NCI-H748 (cell line): ENCODE measurements around the gene FGFR2.
"Not testable (repeated sequence)": the region's sequence is repeated elsewhere in the genome, so short reads cannot be mapped to it uniquely, and the experiment has no call there.

Experiments used
- DNase-seq: peaks from one replicate; lab custom pipeline; 2025; ENCODE audit not compliant: unreplicated experiment; lab: John Stamatoyannopoulos, UW

Gene FGFR2

GRCh38 chr10:121525251-121526134 is 72.8 kb downstream of the FGFR2 start:
- no peak for DNase-seq

GRCh38 chr10:121524157-121524817 is 74.0 kb downstream of the FGFR2 start:
- no peak for DNase-seq

DNA sequence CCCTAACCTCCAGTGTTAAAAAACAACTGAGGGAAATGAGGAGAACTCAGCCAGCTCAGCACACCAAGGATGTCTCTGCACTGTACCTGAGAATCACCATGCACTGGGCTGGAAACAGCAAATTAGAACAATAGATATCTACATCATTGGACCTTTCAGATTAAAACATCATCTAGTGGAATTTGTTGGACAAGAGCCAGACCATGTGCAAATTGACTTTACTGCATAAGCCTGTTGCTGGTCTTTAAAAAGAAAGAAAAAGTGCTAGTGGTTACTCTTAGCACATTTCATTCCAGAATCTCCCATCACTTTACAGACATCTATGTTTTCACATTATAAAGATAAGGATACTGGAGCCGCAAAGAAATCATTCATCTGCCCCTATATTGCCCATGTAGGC is 75.4 kb downstream of the FGFR2 start:
- no peak for DNase-seq

DNA sequence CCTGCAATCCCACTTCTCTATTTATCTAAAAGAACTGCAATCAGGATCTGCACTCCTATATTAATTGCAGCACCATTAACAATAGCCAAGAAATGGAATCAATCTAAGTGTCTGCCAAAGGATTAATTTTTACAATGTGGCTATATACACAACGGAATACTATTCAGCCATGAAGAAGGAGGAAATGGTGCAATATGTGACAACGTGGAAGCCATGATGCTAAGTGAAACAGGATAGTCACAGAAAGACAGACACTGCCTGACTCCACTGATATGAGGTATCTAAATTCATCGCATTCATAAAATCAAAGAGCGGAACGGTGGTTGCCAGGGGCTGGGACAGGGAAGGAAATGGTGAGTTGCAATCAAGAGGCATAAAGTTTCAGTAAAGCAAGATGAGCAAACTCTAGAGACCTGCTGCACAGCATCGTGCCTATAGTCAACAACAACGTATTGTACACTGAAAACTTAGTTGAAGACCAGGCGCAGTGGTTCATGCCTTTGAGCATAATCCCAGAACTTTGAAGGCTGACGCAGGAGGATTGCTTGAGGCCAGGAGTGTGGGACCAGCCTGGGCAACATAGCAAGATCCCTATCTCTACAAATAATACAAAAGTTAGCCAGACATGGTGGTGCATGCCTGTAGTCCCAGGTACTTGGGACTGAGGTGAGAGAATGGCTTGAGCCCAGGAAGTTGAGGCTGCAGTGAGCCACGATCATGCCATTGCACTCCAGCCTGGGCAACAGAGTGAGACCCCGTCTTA is 76.3 kb downstream of the FGFR2 start:
- DNase-seq: no peak

DNA sequence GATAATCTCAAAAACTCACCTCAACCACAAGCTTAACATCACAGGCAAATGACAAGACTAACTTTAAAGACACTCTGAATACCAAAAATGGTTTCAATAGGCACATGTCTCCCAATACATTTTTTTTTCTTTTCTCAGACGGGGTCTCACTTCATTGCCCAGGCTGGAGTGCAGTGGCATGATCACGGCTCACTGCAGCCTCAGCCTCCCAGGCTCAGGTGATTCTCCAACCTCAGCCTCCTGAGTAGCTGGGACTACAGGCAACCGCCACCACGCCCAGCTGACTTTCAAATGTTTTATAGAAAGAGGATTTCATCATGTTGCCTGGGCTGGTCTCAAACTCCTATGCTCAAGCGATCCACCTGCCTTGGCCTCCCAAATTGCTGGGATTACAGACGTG is 77.7 kb downstream of the FGFR2 start:
- DNase-seq: not testable (repeated sequence)

DNA sequence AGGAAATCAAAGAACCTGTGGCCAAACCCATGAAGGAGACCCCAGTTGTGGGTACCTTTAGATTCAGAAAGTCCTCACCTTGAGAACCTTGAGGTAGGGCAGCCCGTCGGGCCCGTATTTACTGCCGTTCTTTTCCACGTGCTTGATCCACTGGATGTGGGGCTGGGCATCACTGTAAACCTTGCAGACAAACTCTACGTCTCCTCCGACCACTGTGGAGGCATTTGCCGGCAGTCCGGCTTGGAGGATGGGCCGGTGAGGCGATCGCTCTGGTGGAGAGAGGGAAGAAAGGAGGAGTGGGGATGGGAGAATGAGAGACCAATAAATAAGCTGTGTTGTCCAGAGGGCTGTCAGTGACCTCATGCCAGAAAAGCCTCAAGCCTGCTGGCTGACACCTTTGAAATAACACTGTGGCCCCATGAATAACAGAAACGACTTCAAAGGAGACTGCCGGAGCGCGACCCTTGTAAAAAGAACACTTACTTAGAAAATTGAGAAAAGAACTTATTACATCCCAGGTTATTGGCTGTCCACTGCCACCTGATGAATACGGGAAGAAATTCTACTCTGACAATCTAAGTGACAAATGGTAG is 78.2 kb downstream of the FGFR2 start:
- no peak for DNase-seq

DNA sequence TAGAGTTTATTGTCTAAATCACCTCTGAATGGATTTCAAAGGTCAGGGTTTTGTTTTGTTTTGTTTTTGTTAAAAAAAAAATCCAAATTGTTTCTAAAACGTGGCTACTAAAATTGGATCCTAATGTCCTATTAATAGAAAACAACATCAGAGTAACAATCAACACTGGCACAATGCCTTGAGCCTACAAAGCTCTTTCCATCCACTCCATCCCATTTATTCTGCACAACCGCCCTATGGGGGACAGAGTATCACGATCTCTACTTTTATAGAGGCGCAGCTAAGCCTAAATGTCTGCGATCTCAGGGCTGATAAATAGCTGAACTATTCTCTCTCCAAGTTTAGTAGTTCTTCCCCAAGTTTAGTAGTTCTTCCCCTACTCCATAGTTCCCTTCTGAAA is 78.8 kb downstream of the FGFR2 start:
- no peak for DNase-seq

DNA sequence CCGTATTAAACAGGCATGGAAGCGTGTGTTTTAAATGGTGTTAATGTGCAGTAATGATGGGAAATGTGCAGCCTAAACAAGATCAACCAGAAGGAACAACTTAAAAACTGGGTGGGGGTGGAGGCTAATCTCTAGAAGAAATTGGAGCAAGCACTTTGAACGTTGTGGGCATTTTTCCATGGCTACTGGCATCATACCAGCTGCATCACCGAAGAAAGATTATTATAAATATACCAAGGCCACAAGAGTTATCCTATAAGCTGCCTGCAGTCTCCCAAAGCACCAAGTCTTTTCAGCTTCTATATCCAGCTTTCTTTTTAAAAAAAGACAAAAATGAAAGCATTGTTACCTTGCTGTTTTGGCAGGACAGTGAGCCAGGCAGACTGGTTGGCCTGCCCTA is 79.9 kb downstream of the FGFR2 start:
- no peak for DNase-seq

DNA sequence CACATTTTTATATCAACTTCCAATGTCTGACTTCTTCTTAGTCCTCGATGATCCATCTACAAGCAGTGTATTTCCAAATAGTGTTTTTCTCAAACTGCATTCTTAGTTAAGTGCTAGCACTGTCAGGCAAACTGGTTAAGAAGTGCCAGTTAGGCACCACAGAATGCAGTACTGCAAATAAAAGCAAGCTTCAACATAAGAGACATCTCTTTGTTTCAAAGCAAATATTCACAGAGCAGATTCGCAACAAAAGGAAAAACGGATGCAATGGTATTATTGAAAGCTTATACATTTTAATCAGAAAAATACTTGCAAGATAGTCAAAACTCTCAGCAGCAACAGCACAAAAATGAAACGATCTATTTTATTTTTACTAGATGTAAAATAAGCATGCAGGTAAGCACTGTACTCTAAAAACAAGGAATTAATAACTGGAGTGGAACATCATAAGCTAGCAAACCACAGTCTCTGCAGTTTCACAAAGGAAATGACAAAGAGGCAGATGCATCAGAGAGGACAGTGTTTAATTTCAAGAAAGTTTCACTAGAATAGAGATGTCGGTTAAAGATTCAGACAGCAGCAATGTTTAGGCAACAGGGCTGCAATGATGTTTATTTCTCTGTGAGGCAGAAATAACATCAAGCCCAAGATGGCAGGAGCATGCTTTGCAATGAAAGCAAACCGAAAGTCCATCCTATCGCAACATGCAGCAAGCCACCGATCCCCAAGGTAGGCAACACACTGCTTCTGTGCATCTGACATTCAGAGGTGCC is 82.0 kb downstream of the FGFR2 start:
- no peak for DNase-seq

GRCh38 chr10:121514141-121514865 is 83.9 kb downstream of the FGFR2 start:
- DNase-seq: no peak

DNA sequence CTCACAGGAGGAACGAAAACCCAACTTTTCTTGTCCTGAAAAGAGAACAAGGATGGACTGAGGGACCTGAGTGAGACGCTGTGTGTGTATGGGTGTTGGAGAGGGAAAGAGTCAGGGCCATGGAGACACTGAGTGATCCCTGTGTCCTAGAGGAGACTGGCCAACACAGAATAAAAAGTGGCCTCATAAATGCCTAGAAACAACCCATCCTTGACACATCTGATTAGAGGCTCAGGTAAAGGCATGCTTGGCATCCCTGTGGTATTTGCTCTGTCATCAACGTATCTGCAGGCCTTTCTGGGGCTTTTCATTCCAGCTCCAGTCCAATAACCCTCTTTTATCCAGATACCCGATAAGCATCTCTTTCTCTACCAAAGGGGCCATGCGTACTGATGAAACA is 86.3 kb downstream of the FGFR2 start:
- DNase-seq: no peak

DNA sequence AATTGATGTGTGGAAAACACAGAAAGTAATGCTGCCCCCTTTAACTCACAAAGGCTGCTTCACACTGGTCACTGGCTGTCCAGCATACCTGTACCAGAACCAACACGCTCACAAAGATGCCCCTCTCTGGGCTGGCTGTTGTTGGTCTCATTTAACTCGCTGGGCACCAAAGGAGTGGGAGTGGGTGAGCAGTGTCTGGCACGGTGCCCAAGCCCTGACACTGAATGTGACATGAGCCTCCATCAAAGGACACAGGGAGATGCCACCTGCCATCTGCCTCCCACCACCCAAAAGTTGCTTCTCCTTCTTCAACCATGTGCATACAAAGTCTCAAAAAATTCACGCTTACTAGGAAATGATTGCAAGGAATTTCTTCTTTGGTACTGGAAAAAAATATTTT is 86.8 kb downstream of the FGFR2 start:
- peak; percentile 24 for DNase-seq

DNA sequence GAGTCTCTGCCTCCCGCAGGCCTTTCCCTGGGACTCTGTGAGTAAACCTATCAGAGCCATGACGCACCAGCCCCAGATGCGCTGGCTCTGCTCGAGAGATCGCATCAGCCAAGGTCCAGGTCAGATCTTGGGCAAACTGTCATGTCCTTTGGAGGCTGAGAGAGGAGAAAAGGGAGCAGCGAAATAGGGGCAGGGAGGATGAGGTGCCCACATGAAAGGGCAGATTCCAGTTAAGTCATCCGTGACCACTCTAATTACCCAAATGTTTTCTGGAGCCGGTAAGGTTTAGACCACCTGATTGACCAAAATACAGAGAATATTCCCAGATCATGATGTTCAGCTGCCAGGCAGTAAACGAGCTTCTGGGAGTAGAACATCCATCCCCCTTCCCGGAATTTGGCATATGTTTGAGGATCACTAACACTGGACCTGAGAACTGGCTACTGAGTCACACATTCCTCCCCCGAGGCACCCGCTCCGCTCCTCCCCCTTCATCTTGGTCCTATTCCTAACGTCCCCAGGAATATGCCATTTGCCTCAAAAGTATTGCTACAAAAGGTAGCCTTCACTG is 88.0 kb downstream of the FGFR2 start:
- no peak for DNase-seq

DNA sequence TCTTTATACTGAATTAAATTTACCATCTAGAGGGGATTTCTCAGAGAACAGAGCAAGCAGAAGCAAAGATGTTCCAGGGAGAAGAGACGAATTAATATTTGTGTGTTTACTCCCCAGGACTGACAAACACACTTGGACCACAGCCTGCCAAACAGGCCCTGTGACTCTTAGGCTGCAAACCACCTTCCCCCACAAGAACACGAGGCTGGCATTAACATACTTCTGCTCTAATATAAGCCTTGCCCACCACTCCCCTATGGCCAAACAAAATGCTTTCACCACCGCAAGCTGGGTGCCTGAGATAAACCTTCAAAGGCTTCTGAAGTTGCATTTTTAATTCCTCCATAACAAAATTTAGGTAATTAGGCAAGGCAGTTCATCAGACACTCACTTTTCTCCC is 88.4 kb downstream of the FGFR2 start:
- no peak for DNase-seq

DNA sequence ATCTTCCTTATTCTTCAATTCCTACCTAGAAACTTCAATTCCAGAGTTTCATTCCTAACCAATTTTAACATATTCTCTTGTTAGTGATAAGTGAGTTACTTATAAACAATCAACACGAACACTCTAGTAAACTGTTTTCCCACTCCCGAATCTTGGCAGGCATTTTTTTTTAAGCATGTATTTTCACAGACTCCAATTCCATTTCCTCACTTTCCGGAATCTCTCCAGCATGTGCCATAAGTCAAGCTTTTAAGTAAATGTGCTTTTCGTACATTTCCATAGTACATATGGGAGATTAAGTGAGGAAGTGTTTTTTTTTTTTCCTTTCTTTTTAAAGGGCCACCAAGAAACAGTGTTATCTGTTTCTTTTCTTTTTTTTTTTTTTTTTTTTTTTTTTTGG is 89.1 kb downstream of the FGFR2 start:
- DNase-seq: no peak

DNA sequence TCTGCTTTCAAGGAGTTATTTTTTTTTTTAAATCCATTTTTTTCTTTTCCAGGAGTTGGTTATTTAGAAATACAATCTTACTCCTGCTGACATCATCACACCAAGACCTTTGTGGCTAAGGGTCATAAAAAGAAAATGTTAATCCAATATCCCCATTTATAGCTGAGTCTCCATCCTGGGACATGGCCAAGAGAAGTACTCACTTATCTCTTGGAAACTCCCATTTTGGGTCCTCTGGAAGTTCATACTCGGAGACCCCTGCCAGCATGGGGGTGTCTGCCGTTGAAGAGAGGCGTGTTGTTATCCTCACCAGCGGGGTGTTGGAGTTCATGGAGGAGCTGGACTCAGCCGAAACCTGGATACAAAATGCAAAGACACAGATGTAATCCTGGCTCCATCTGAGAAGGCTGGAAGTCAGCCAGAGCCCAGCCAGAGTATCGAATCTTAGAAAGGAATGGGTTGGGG is 94.6 kb downstream of the FGFR2 start:
- no peak for DNase-seq

DNA sequence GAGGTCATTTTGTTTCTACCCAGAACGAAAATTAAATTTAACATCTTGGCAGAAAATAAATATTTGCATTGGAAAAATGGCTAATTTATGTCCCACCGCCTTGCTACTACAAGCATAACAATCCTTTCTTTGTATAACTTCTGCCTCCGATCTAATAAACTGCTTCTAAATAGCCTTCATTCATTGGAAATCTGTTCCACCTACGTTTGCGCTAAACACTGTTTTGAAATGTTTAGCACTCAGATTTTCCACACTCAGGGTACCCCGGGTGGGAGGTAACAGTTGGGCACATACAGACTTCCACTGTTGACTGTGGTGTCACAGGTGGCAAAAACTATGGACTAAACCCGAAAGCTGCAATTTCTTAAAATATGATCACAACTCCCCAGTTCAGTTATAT is 96.4 kb downstream of the FGFR2 start:
- no peak for DNase-seq

GRCh38 chr10:121500701-121501332 is 97.4 kb downstream of the FGFR2 start:
- no peak for DNase-seq
